ENCODE measurements around the gene CD200.

CD200 gene

GRCh38 chr3:112365035-112365434 is 32.1 kb downstream of the CD200 start:
- H4K20me1 ChIP-seq (ENCODE audit: insufficient read depth, low read length, poor library complexity, severe bottlenecking), result no peaks in the 10 kb centered on the region
- H3K36me3 ChIP-seq (ENCODE audit: insufficient read depth, low read length), result no peaks in the 10 kb centered on the region; the same call in 1 of the 2 replicates
- no peaks in the 10 kb centered on the region for H3K27me3 ChIP-seq (ENCODE audit: insufficient read depth, low read length, poor library complexity, severe bottlenecking)
- H3K9ac ChIP-seq (ENCODE audit: low read depth, low read length, poor library complexity, severe bottlenecking), result no peak overlapping the region
- H3K4me3 ChIP-seq (ENCODE audit: low read length, poor library complexity, severe bottlenecking), result no peak overlapping the region
- no peaks in the 10 kb centered on the region for H3K9me3 ChIP-seq (ENCODE audit: insufficient read depth, low read depth, low read length)
- no peak overlapping the region for H2AFZ ChIP-seq (ENCODE audit: low read length)
- no peaks in the 10 kb centered on the region for H3K79me2 ChIP-seq (ENCODE audit: insufficient read depth, low read length)
- no peak overlapping the region for H3K4me2 ChIP-seq (ENCODE audit: low read depth, low read length, poor library complexity, severe bottlenecking)
- H3F3A ChIP-seq (ENCODE audit: low read depth), result no peaks in the 10 kb centered on the region
- H3K4me1 ChIP-seq (ENCODE audit: insufficient read depth, low read length, poor library complexity, severe bottlenecking), result no peaks in the 10 kb centered on the region
- no peaks in the 10 kb centered on the region for H3K9me2 ChIP-seq (replicated peaks; ENCODE audit: low read depth, low read length)
- TF ChIP-seq CTCF (conservative IDR thresholded peaks at IDR 0.05; ENCODE audit: low read length) (no peak), EZH2phosphoT487 (IDR thresholded peaks at IDR 0.05; ENCODE audit: borderline replicate concordance) (no peak)

- H3K36me3 ChIP-seq (ENCODE audit: insufficient read depth, low read length), result no peaks in the 10 kb centered on the region; the same call in 1 of the 2 replicates
- no peaks in the 10 kb centered on the region for H3K79me2 ChIP-seq (ENCODE audit: insufficient read depth, low read length)
- H3K4me2 ChIP-seq (ENCODE audit: low read depth, low read length, poor library complexity, severe bottlenecking), result no peak overlapping the region
- H2AFZ ChIP-seq (ENCODE audit: low read length), result no peak overlapping the region
- no peak overlapping the region for H3K9ac ChIP-seq (ENCODE audit: low read depth, low read length, poor library complexity, severe bottlenecking)
- H3K27me3 ChIP-seq (ENCODE audit: insufficient read depth, low read length, poor library complexity, severe bottlenecking), result no peaks in the 10 kb centered on the region
- TF ChIP-seq CTCF (conservative IDR thresholded peaks at IDR 0.05; ENCODE audit: low read length) (no peak), EZH2phosphoT487 (IDR thresholded peaks at IDR 0.05; ENCODE audit: borderline replicate concordance) (no peak)
- H3F3A ChIP-seq (ENCODE audit: low read depth), result no peaks in the 10 kb centered on the region
- no peaks in the 10 kb centered on the region for H4K20me1 ChIP-seq (ENCODE audit: insufficient read depth, low read length, poor library complexity, severe bottlenecking)
- H3K4me3 ChIP-seq (ENCODE audit: low read length, poor library complexity, severe bottlenecking), result no peak overlapping the region
- H3K9me3 ChIP-seq (ENCODE audit: insufficient read depth, low read depth, low read length), result no peaks in the 10 kb centered on the region
- no peaks in the 10 kb centered on the region for H3K9me2 ChIP-seq (replicated peaks; ENCODE audit: low read depth, low read length)
- H3K4me1 ChIP-seq (ENCODE audit: insufficient read depth, low read length, poor library complexity, severe bottlenecking), result no peaks in the 10 kb centered on the region
Observed at GRCh38 chr3:112365636-112366035, 32.7 kb downstream of the CD200 start.

DNA sequence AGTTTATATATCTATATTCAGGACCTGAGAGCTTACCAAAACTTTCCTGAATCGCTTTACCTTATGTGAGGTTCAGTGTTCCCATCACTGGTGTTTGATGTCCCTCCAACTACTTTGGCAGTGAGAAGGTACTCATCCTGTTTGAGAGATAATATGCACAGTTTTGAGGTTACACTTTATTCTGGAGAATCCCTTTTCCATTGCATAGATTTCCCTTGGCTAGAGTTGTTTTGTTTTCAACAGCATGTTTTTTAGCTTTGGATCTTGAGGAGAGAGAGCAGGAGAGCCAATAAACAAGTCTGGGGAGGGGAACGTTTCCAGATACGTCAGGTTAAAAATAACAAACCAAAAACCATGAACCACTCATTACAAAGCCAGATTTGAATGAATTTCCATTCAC is 33.6 kb downstream of the CD200 start:
- Histone ChIP-seq H4K20me1 (ENCODE audit: insufficient read depth, low read length, poor library complexity, severe bottlenecking) (no peaks in the 10 kb centered on the region), H3K9me2 (replicated peaks; ENCODE audit: low read depth, low read length) (no peaks in the 10 kb centered on the region), H3K9ac (ENCODE audit: low read depth, low read length, poor library complexity, severe bottlenecking) (no peak overlapping the region), H3K36me3 (ENCODE audit: insufficient read depth, low read length) (no peaks in the 10 kb centered on the region; the same call in 1 of the 2 replicates), H3K79me2 (ENCODE audit: insufficient read depth, low read length) (no peaks in the 10 kb centered on the region), H3K4me3 (ENCODE audit: low read length, poor library complexity, severe bottlenecking) (no peak overlapping the region), H3K4me1 (ENCODE audit: insufficient read depth, low read length, poor library complexity, severe bottlenecking) (no peaks in the 10 kb centered on the region), H3K4me2 (ENCODE audit: low read depth, low read length, poor library complexity, severe bottlenecking) (no peak overlapping the region), H2AFZ (ENCODE audit: low read length) (no peak overlapping the region), H3F3A (ENCODE audit: low read depth) (no peaks in the 10 kb centered on the region), H3K27me3 (ENCODE audit: insufficient read depth, low read length, poor library complexity, severe bottlenecking) (no peaks in the 10 kb centered on the region), H3K9me3 (ENCODE audit: insufficient read depth, low read depth, low read length) (no peaks in the 10 kb centered on the region)
- TF ChIP-seq CTCF (conservative IDR thresholded peaks at IDR 0.05; ENCODE audit: low read length) (no peak), EZH2phosphoT487 (IDR thresholded peaks at IDR 0.05; ENCODE audit: borderline replicate concordance) (no peak)

All from Loucy (cell line).